Ishikawa (cell line): ENCODE results near the gene AFF2.

Experiments
- EGR1 ChIP-seq: IDR thresholded peaks from 2 replicates; pipeline ENCODE4 v1.6.1; 2012
- EP300 ChIP-seq: IDR thresholded peaks from 2 replicates; pipeline ENCODE4 v1.6.1; 2012; ENCODE audit warnings: borderline replicate concordance
- FOXM1 ChIP-seq: IDR thresholded peaks from 2 replicates; pipeline ENCODE4 v1.6.1; 2012; ENCODE audit warnings: low read depth, borderline replicate concordance
- MAX ChIP-seq: IDR thresholded peaks from 2 replicates; pipeline ENCODE4 v1.6.1; 2012
- NFIC ChIP-seq: IDR thresholded peaks from 2 replicates; pipeline ENCODE4 v1.6.1; 2012
- RAD21 ChIP-seq: IDR thresholded peaks from 2 replicates; pipeline ENCODE4 v1.6.1; 2012; ENCODE audit warnings: low read depth
- REST ChIP-seq: IDR thresholded peaks from 2 replicates; pipeline ENCODE4 v1.6.1; 2012; ENCODE audit warnings: low read depth, mild to moderate bottlenecking
- TAF1 ChIP-seq: IDR thresholded peaks from 2 replicates; pipeline ENCODE4 v1.6.1; 2012; ENCODE audit warnings: low read depth, mild to moderate bottlenecking
- TCF12 ChIP-seq: IDR thresholded peaks from 2 replicates; pipeline ENCODE4 v1.6.1; 2012; ENCODE audit warnings: low read depth
- YY1 ChIP-seq: IDR thresholded peaks from 2 replicates; pipeline ENCODE4 v1.6.1; 2012; ENCODE audit warnings: low read depth
- ZBTB7A ChIP-seq: IDR thresholded peaks from 2 replicates; pipeline ENCODE4 v1.6.1; 2012; ENCODE audit warnings: low read depth

DNA sequence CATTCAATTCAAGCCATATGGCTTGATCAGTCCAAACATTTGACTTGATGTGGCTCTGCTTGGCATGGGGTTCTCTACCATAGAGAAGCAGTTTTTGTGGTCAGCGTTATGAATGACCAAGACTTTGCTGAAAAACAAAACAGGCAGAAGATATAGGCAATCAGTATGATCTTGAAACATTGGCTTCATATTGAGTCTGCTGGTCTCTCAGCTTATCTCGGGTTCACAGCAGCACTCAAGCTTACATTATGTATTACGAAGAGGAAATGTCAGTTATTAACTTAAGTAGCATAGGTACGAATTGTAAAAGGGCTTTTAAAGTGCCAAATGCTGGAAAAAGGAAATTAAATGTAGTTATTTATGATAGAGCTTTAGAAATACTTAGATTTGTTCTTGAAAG is 99.0 kb downstream of the AFF2 start:
- TF ChIP-seq EP300 (no peak), REST (no peak), TAF1 (no peak), NFIC (no peak), FOXM1 (no peak), TCF12 (no peak), YY1 (no peak), RAD21 (no peak), EGR1 (no peak), ZBTB7A (no peak), MAX (no peak)
